ENCODE measurements around the gene TBKBP1. TPM values are rescaled to one million over a fixed set of nuclear protein-coding genes. Genes with fewer than 3 reads are reported as not detected.
A peak's percentile ranks its signal among the peaks of the same experiment; 100 is the strongest.

The TBKBP1 gene
- total and polyA plus RNA-seq, 2 donors (not counting 3 experiments of a cell fraction or from before 2014, with no cell fraction given), result 7.0 to 11.7 TPM

DNA sequence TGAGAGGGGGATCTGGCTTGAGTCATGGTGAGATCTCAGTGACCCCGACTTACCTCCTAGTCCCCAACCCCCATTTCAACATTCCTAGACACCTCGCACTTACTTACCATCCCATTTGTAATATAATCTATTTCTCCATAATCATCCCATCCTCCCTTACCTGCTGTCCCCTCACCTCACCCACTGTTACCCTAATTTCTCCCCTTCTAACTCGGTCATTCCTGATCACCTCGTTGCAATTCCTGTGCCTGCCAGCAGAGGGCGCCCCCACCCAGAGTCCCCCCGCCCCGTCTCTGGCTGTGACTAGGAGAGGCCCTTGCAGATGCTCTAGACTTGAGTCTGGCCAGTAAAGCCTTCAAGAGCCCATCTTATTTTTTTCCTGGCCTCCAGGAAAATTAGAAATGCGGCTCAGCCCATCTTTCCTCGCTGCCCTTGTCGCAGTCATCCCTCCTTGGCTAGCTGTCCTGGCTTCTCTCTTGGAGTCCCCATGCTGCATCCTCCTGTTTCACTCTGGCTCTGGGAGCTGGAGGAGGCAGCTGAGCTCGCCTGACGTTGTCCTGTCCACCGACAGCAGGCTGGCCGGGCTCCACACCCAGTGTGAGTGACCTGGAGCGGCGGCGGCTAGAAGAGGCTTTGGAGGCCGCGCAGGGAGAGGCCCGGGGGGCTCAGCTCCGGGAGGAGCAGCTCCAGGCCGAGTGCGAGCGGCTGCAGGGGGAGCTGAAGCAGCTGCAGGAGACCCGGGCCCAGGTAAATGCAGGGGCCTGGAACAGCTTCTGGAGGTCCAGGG is 5.0 kb downstream of the TBKBP1 start:
- Histone ChIP-seq H3K27me3 (ENCODE audit: control insufficient read depth in 2 of 2, insufficient read depth in 2 of 2, low read length in 2 of 2) (no peaks in the 10 kb centered on the region), H3K9ac (replicated peaks; ENCODE audit: extremely low read depth, insufficient read depth, low read length) (no peak overlapping the region), H3K27ac (ENCODE audit: insufficient read depth, low read depth, low read length) (no peak overlapping the region), H3K79me2 (ENCODE audit: control insufficient read depth, insufficient read depth, low read length) (no peaks in the 10 kb centered on the region), H3K36me3 (ENCODE audit: control insufficient read depth in 2 of 2, extremely low read depth in 1 of 2, insufficient read depth in 2 of 2, low read length in 2 of 2) (peaks cover 0 to 24% of the 10 kb centered on the region in 2 experiments), H3K9me3 (replicated peaks; ENCODE audit: control insufficient read depth, insufficient read depth, low read length) (no peaks in the 10 kb centered on the region), H3K9me1 (replicated peaks; ENCODE audit: control insufficient read depth, extremely low read depth, insufficient read depth, low read length) (no peaks in the 10 kb centered on the region), H4K20me1 (replicated peaks; ENCODE audit: control insufficient read depth, extremely low read depth, insufficient read depth, low read length) (no peaks in the 10 kb centered on the region), H3K4me2 (ENCODE audit: insufficient read depth, low read length) (no peak overlapping the region), H2AFZ (ENCODE audit: low read depth, low read length) (no peak overlapping the region), H3K4me1 (ENCODE audit: control insufficient read depth, extremely low read depth, insufficient read depth, low read length) (peaks cover 15% of the 10 kb centered on the region), H3K4me3 (replicated peaks in 1 of 3; ENCODE audit: insufficient read depth in 1 of 3, low read depth in 1 of 3, low read length in 3 of 3) (no peak overlapping the region)
- no TSS peak for BruUV-seq (replicated peaks)
- POLR2A ChIA-PET, result interaction anchor here (0.6 kb wide), 1 partner anchor 15 kb away, joined by 3 read pairs; no protein-coding TSS in a partner anchor
- intact Hi-C loops (cut with micrococcal nuclease) (loop anchor here (1.0 kb wide), 2 partner anchors 43 to 103 kb away; no protein-coding TSS in a partner anchor), dilution Hi-C loops (cut with MboI; ENCODE audit: extremely low pct_ligation_motif_present, low sequenced_read_pairs) (no loop called here)
- DNase-seq (ENCODE audit: low read depth, low spot score) (peak; percentile 39), FAIRE-seq (peak; percentile 67)
- CTCF ChIA-PET, result interaction anchor here (0.7 to 4.2 kb wide), 9 partner anchors 8 to 510 kb away, joined by 3 to 22 read pairs (median 5); partner anchors contain the start of gene CDC27
- TF ChIP-seq, protein P1, sequence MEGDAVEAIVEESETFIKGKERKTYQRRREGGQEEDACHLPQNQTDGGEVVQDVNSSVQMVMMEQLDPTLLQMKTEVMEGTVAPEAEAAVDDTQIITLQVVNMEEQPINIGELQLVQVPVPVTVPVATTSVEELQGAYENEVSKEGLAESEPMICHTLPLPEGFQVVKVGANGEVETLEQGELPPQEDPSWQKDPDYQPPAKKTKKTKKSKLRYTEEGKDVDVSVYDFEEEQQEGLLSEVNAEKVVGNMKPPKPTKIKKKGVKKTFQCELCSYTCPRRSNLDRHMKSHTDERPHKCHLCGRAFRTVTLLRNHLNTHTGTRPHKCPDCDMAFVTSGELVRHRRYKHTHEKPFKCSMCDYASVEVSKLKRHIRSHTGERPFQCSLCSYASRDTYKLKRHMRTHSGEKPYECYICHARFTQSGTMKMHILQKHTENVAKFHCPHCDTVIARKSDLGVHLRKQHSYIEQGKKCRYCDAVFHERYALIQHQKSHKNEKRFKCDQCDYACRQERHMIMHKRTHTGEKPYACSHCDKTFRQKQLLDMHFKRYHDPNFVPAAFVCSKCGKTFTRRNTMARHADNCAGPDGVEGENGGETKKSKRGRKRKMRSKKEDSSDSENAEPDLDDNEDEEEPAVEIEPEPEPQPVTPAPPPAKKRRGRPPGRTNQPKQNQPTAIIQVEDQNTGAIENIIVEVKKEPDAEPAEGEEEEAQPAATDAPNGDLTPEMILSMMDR (IDR thresholded peaks at IDR 0.05; ENCODE audit: extremely low read depth in 1 of 2, insufficient read depth in 1 of 2, low read depth in 1 of 2, low read length in 2 of 2), result peak; percentile 60 to 91
- TF ChIP-seq MYC (IDR thresholded peaks at IDR 0.05; ENCODE audit: low read depth, low read length), result no peak

DNA sequence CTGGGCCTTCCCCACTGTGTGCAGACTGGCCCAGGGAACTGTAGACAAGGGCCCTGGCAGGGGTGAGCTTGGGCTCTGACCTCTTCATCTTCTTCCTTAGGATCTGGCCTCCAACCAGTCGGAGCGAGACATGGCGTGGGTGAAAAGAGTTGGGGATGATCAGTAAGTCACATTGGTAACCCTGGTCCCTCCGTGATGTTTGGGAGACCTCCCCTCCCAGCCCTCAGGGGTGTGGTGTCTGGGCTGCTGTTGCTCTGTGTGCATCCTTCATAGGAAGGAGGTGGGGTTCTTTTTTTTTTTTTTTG is 5.5 kb downstream of the TBKBP1 start:
- Histone ChIP-seq H3K4me3 (replicated peaks in 1 of 3; ENCODE audit: insufficient read depth in 1 of 3, low read depth in 1 of 3, low read length in 3 of 3) (no peak overlapping the region), H3K9me1 (replicated peaks; ENCODE audit: control insufficient read depth, extremely low read depth, insufficient read depth, low read length) (no peaks in the 10 kb centered on the region), H4K20me1 (replicated peaks; ENCODE audit: control insufficient read depth, extremely low read depth, insufficient read depth, low read length) (no peaks in the 10 kb centered on the region), H3K27ac (ENCODE audit: insufficient read depth, low read depth, low read length) (no peak overlapping the region), H3K9ac (replicated peaks; ENCODE audit: extremely low read depth, insufficient read depth, low read length) (no peak overlapping the region), H3K36me3 (ENCODE audit: control insufficient read depth in 2 of 2, extremely low read depth in 1 of 2, insufficient read depth in 2 of 2, low read length in 2 of 2) (peaks cover 0 to 24% of the 10 kb centered on the region in 2 experiments), H3K27me3 (ENCODE audit: control insufficient read depth in 2 of 2, insufficient read depth in 2 of 2, low read length in 2 of 2) (no peaks in the 10 kb centered on the region), H3K4me1 (ENCODE audit: control insufficient read depth, extremely low read depth, insufficient read depth, low read length) (peaks cover 15% of the 10 kb centered on the region), H3K9me3 (replicated peaks; ENCODE audit: control insufficient read depth, insufficient read depth, low read length) (no peaks in the 10 kb centered on the region), H3K79me2 (ENCODE audit: control insufficient read depth, insufficient read depth, low read length) (no peaks in the 10 kb centered on the region), H2AFZ (ENCODE audit: low read depth, low read length) (no peak overlapping the region), H3K4me2 (ENCODE audit: insufficient read depth, low read length) (no peak overlapping the region)
- no peak for DNase-seq (ENCODE audit: low read depth, low spot score)
- CTCF ChIA-PET, result interaction anchor here (0.7 to 4.2 kb wide), 5 partner anchors 8 to 510 kb away, joined by 3 to 22 read pairs (median 4); partner anchors contain the start of gene CDC27
- intact Hi-C loops (cut with micrococcal nuclease) (loop anchor here (1.0 kb wide), 2 partner anchors 43 to 103 kb away; no protein-coding TSS in a partner anchor), dilution Hi-C loops (cut with MboI; ENCODE audit: extremely low pct_ligation_motif_present, low sequenced_read_pairs) (no loop called here)
- POLR2A ChIA-PET, result interaction anchor here (0.6 kb wide), 1 partner anchor 14 kb away, joined by 3 read pairs; no protein-coding TSS in a partner anchor
- TF ChIP-seq, protein P2, sequence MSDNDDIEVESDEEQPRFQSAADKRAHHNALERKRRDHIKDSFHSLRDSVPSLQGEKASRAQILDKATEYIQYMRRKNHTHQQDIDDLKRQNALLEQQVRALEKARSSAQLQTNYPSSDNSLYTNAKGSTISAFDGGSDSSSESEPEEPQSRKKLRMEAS (IDR thresholded peaks at IDR 0.05; ENCODE audit: insufficient read depth, insufficient read length), result no peak
- TF ChIP-seq JUN (IDR thresholded peaks at IDR 0.05; ENCODE audit: borderline replicate concordance, insufficient read depth, insufficient read length, low read depth), result no peak
- TF ChIP-seq, protein P1 (IDR thresholded peaks at IDR 0.05; ENCODE audit: extremely low read depth in 1 of 2, insufficient read depth in 1 of 2, low read depth in 1 of 2, low read length in 2 of 2), result no peak
- TF ChIP-seq MYC (IDR thresholded peaks at IDR 0.05; ENCODE audit: low read depth, low read length), result no peak
- TF ChIP-seq EZH2 (IDR thresholded peaks at IDR 0.05; ENCODE audit: borderline replicate concordance, low read depth, low read length, severe bottlenecking), result no peak
- no peak for TF ChIP-seq POLR2A (IDR thresholded peaks at IDR 0.05; ENCODE audit: low read depth, low read length)
- no peak for TF ChIP-seq POLR2AphosphoS5 (IDR thresholded peaks at IDR 0.05; ENCODE audit: insufficient read depth, low read depth, low read length)
- no peak for TF ChIP-seq GATA2 (IDR thresholded peaks at IDR 0.05; ENCODE audit: insufficient read depth, insufficient read length, low read depth, low read length)
- no TSS peak for BruUV-seq (replicated peaks)
- no peak for FAIRE-seq
